ENCODE results near the gene RASEF.

RASEF gene

DNA sequence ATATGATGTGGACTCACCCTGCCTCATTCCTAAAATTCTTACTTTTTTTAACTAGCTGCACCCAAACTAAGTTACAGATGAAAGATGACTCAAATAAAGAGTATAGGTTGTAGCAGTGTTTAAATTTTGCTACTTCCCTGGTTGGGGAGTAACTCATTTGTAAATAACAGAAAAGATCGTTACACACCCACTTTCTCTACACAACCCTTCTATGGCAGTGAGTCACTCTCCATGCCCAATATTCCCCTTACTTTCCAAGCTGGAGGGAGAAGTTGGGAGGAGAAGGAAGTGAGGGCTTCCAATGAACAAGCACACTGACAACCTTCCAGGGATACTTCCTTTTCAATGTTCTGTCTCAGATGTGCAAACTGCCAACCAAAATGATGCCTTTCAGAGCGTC lies 1.9 kb downstream of the RASEF start:
- Histone ChIP-seq H2BK120ac (ENCODE audit: low read depth, low read length) (no peak overlapping the region), H3K79me1 (ENCODE audit: low read depth, low read length) (no peaks in the 10 kb centered on the region), H3K9ac (ENCODE audit: low read depth, low read length, poor library complexity) (no peak overlapping the region), H3K14ac (ENCODE audit: low read length) (no peak overlapping the region), H3K18ac (ENCODE audit: low read length) (no peak overlapping the region), H3K4me3 (ENCODE audit: low read length in 2 of 2) (no peak overlapping the region), H4K91ac (ENCODE audit: low read depth, low read length, poor library complexity) (no peak overlapping the region), H2BK15ac (ENCODE audit: low read length) (no peak overlapping the region), H3K4me2 (ENCODE audit: insufficient read depth, low read length, poor library complexity, severe bottlenecking) (no peak overlapping the region), H3K23ac (ENCODE audit: low read depth, low read length, poor library complexity) (no peak overlapping the region), H3K27ac (replicated peaks; ENCODE audit: low read length) (no peak overlapping the region), H2AFZ (ENCODE audit: low read length) (no peak overlapping the region), H3K4me1 (ENCODE audit: control insufficient read depth in 2 of 2, insufficient read depth in 1 of 2, low read depth in 1 of 2, low read length in 2 of 2) (peaks cover 0 to 1% of the 10 kb centered on the region in 2 donors), H3K9me3 (replicated peaks in 1 of 2; ENCODE audit: control insufficient read depth in 2 of 2, insufficient read depth in 1 of 2, low read depth in 1 of 2, low read length in 2 of 2) (no peaks in the 10 kb centered on the region), H2AK5ac (ENCODE audit: low read depth, low read length) (no peak overlapping the region), H2BK5ac (ENCODE audit: low read length) (no peak overlapping the region), H4K8ac (ENCODE audit: low read depth, low read length) (no peak overlapping the region), H3K36me3 (replicated peaks in 1 of 2; ENCODE audit: control insufficient read depth in 2 of 2, insufficient read depth in 2 of 2, low read length in 2 of 2) (no peaks in the 10 kb centered on the region), H3K4ac (ENCODE audit: low read length) (no peak overlapping the region), H2BK12ac (ENCODE audit: low read length) (no peak overlapping the region), H3K27me3 (ENCODE audit: control insufficient read depth in 3 of 3, insufficient read depth in 3 of 3, low read depth in 1 of 3, low read length in 3 of 3) (peaks cover 10 to 67% (median 36%) of the 10 kb centered on the region in 3 experiments)
- no peak for DNase-seq (ENCODE audit: low spot score)
- no CpG with 5 or more reads among the region's 2 CpGs for WGBS, 2 donors (ENCODE audit: extremely low coverage in 2 of 2, insufficient read length in 2 of 2, insufficient replicate concordance in 1 of 2)

DNA sequence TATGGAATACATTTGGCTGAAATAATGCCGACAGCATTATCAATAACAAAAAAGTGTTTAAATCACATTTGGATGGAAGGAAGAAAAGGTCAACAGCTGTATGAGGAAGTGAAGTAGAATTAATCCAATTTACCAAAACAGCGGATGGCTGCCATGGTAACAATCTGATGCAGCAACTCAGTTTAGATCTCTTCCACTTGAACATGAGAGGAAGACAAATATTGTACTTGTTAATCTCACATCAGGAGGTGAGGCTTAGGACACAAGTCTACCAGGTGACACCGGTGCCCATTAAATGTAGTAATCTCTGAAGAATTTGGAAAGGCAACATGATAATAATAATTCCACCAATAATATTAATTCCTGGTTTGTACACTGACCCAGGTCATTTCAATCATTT lies 2.4 kb downstream of the RASEF start:
- H3K79me1 ChIP-seq (ENCODE audit: low read depth, low read length): no peaks in the 10 kb centered on the region
- no peak overlapping the region for H3K23ac ChIP-seq (ENCODE audit: low read depth, low read length, poor library complexity)
- H2BK5ac ChIP-seq (ENCODE audit: low read length): no peak overlapping the region
- peaks cover 10 to 63% (median 36%) of the 10 kb centered on the region in 3 experiments for H3K27me3 ChIP-seq (ENCODE audit: control insufficient read depth in 3 of 3, insufficient read depth in 3 of 3, low read depth in 1 of 3, low read length in 3 of 3)
- H3K4ac ChIP-seq (ENCODE audit: low read length): no peak overlapping the region
- no peak overlapping the region for H3K27ac ChIP-seq (replicated peaks; ENCODE audit: low read length)
- H2BK15ac ChIP-seq (ENCODE audit: low read length): no peak overlapping the region
- H3K18ac ChIP-seq (ENCODE audit: low read length): no peak overlapping the region
- H2AK5ac ChIP-seq (ENCODE audit: low read depth, low read length): no peak overlapping the region
- no peak overlapping the region for H3K4me3 ChIP-seq (ENCODE audit: low read length in 2 of 2)
- H2BK12ac ChIP-seq (ENCODE audit: low read length): no peak overlapping the region
- no peak overlapping the region for H3K14ac ChIP-seq (ENCODE audit: low read length)
- no peak overlapping the region for H4K91ac ChIP-seq (ENCODE audit: low read depth, low read length, poor library complexity)
- H3K9me3 ChIP-seq (replicated peaks in 1 of 2; ENCODE audit: control insufficient read depth in 2 of 2, insufficient read depth in 1 of 2, low read depth in 1 of 2, low read length in 2 of 2): no peaks in the 10 kb centered on the region
- no peak for DNase-seq (ENCODE audit: low spot score)
- no peak overlapping the region for H2AFZ ChIP-seq (ENCODE audit: low read length)
- no peaks in the 10 kb centered on the region for H3K36me3 ChIP-seq (replicated peaks in 1 of 2; ENCODE audit: control insufficient read depth in 2 of 2, insufficient read depth in 2 of 2, low read length in 2 of 2)
- H2BK120ac ChIP-seq (ENCODE audit: low read depth, low read length): no peak overlapping the region
- no peak overlapping the region for H3K4me2 ChIP-seq (ENCODE audit: insufficient read depth, low read length, poor library complexity, severe bottlenecking)
- no CpG with 5 or more reads among the region's 3 CpGs for WGBS, 2 donors (ENCODE audit: extremely low coverage in 2 of 2, insufficient read length in 2 of 2, insufficient replicate concordance in 1 of 2)
- H3K4me1 ChIP-seq (ENCODE audit: control insufficient read depth in 2 of 2, insufficient read depth in 1 of 2, low read depth in 1 of 2, low read length in 2 of 2): peaks cover 0 to 1% of the 10 kb centered on the region in 2 donors
- no peak overlapping the region for H4K8ac ChIP-seq (ENCODE audit: low read depth, low read length)
- no peak overlapping the region for H3K9ac ChIP-seq (ENCODE audit: low read depth, low read length, poor library complexity)

DNA sequence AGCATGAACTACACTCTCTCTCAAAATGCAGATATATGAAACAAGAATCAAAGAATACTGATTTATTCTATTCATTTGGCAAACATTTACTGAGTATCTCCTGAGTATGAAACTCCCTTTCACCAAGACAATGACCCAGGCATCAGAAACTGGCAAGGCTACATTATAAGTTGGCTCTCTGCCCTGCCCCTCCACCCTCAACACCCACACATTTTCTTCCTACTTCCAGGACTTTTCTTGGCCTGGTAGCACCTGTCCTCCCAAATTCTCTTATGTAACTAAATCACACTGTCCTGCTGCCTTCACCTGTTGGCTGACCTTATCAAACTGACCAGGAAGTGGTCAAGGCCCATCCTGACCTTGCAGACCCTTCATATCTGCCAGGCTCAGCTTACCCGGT lies 3.5 kb downstream of the RASEF start:
- no peak overlapping the region for H3K27ac ChIP-seq (replicated peaks; ENCODE audit: low read length)
- H3K4me3 ChIP-seq (ENCODE audit: low read length in 2 of 2): no peak overlapping the region
- no peak overlapping the region for H2BK15ac ChIP-seq (ENCODE audit: low read length)
- no peaks in the 10 kb centered on the region for H3K36me3 ChIP-seq (replicated peaks in 1 of 2; ENCODE audit: control insufficient read depth in 2 of 2, insufficient read depth in 2 of 2, low read length in 2 of 2)
- no peak overlapping the region for H3K14ac ChIP-seq (ENCODE audit: low read length)
- H2BK120ac ChIP-seq (ENCODE audit: low read depth, low read length): no peak overlapping the region
- no peaks in the 10 kb centered on the region for H3K79me1 ChIP-seq (ENCODE audit: low read depth, low read length)
- H2BK12ac ChIP-seq (ENCODE audit: low read length): no peak overlapping the region
- no peak overlapping the region for H3K18ac ChIP-seq (ENCODE audit: low read length)
- no peak overlapping the region for H3K4ac ChIP-seq (ENCODE audit: low read length)
- peaks cover 0 to 1% of the 10 kb centered on the region in 2 donors for H3K4me1 ChIP-seq (ENCODE audit: control insufficient read depth in 2 of 2, insufficient read depth in 1 of 2, low read depth in 1 of 2, low read length in 2 of 2)
- H3K27me3 ChIP-seq (ENCODE audit: control insufficient read depth in 3 of 3, insufficient read depth in 3 of 3, low read depth in 1 of 3, low read length in 3 of 3): peaks cover 10 to 53% (median 36%) of the 10 kb centered on the region in 3 experiments
- no peak overlapping the region for H4K91ac ChIP-seq (ENCODE audit: low read depth, low read length, poor library complexity)
- no peak overlapping the region for H2AK5ac ChIP-seq (ENCODE audit: low read depth, low read length)
- no peak overlapping the region for H2BK5ac ChIP-seq (ENCODE audit: low read length)
- H4K8ac ChIP-seq (ENCODE audit: low read depth, low read length): no peak overlapping the region
- WGBS, 2 donors (ENCODE audit: extremely low coverage in 2 of 2, insufficient read length in 2 of 2, insufficient replicate concordance in 1 of 2): no CpG with 5 or more reads among the region's 1 CpG
- H3K9ac ChIP-seq (ENCODE audit: low read depth, low read length, poor library complexity): no peak overlapping the region
- H3K23ac ChIP-seq (ENCODE audit: low read depth, low read length, poor library complexity): no peak overlapping the region
- H3K4me2 ChIP-seq (ENCODE audit: insufficient read depth, low read length, poor library complexity, severe bottlenecking): no peak overlapping the region
- no peaks in the 10 kb centered on the region for H3K9me3 ChIP-seq (replicated peaks in 1 of 2; ENCODE audit: control insufficient read depth in 2 of 2, insufficient read depth in 1 of 2, low read depth in 1 of 2, low read length in 2 of 2)
- no peak for DNase-seq (ENCODE audit: low spot score)
- no peak overlapping the region for H2AFZ ChIP-seq (ENCODE audit: low read length)

DNA sequence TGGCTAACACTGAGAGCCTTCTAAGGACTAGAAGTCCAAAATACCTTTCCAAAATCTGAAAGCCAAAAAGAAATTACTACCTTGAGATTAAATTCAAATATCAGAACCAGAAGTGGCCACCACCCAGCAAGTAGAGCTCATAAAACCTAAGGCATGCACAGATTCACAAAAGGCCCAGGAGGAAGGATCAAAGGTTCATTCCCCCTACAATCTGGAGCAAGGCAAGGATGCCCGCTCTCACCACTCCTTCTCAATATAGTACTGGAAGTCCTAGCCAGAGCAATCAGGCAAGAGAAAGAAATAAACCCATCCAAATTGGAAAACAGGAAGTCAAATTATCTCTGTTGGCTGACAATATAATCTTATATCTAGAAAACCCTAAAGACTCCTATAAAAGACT lies 6.0 kb downstream of the RASEF start:
- Histone ChIP-seq H3K4me3 (ENCODE audit: low read length in 2 of 2) (no peak overlapping the region), H3K9ac (ENCODE audit: low read depth, low read length, poor library complexity) (no peak overlapping the region), H3K23ac (ENCODE audit: low read depth, low read length, poor library complexity) (no peak overlapping the region), H2BK12ac (ENCODE audit: low read length) (no peak overlapping the region), H3K4ac (ENCODE audit: low read length) (no peak overlapping the region), H4K91ac (ENCODE audit: low read depth, low read length, poor library complexity) (no peak overlapping the region), H3K18ac (ENCODE audit: low read length) (no peak overlapping the region), H2BK120ac (ENCODE audit: low read depth, low read length) (no peak overlapping the region), H3K79me1 (ENCODE audit: low read depth, low read length) (no peaks in the 10 kb centered on the region), H2AK5ac (ENCODE audit: low read depth, low read length) (no peak overlapping the region), H3K4me2 (ENCODE audit: insufficient read depth, low read length, poor library complexity, severe bottlenecking) (no peak overlapping the region), H2AFZ (ENCODE audit: low read length) (no peak overlapping the region), H3K14ac (ENCODE audit: low read length) (no peak overlapping the region), H3K27ac (replicated peaks; ENCODE audit: low read length) (no peak overlapping the region), H3K36me3 (replicated peaks in 1 of 2; ENCODE audit: control insufficient read depth in 2 of 2, insufficient read depth in 2 of 2, low read length in 2 of 2) (no peaks in the 10 kb centered on the region), H2BK15ac (ENCODE audit: low read length) (no peak overlapping the region), H3K4me1 (ENCODE audit: control insufficient read depth in 2 of 2, insufficient read depth in 1 of 2, low read depth in 1 of 2, low read length in 2 of 2) (no peaks in the 10 kb centered on the region), H2BK5ac (ENCODE audit: low read length) (no peak overlapping the region), H3K9me3 (replicated peaks in 1 of 2; ENCODE audit: control insufficient read depth in 2 of 2, insufficient read depth in 1 of 2, low read depth in 1 of 2, low read length in 2 of 2) (no peaks in the 10 kb centered on the region), H4K8ac (ENCODE audit: low read depth, low read length) (no peak overlapping the region), H3K27me3 (ENCODE audit: control insufficient read depth in 3 of 3, insufficient read depth in 3 of 3, low read depth in 1 of 3, low read length in 3 of 3) (peaks cover 4 to 28% (median 17%) of the 10 kb centered on the region in 3 experiments)
- no CpG with 5 or more reads among the region's 1 CpG for WGBS, 2 donors (ENCODE audit: extremely low coverage in 2 of 2, insufficient read length in 2 of 2, insufficient replicate concordance in 1 of 2)
- no peak for DNase-seq (ENCODE audit: low spot score)
